GM12878 (cell line): ENCODE measurements around the gene S100A10. TPM values are rescaled to one million over a fixed set of nuclear protein-coding genes. Genes with fewer than 3 reads are reported as not detected.

Source experiments
- ATAC-seq: fragments of 200-7000 bp; cut with Tn5 transposase; 3 replicates; pipeline ENCODE4 v1.9.1; 2020; ENCODE audit warnings: mild to moderate bottlenecking, moderate library complexity
- BruUV-seq: library from RNA; stranded (reverse); fragments of 400-500 nt; replicated peaks from 2 replicates; lab custom pipeline; 2021; lab: Mats Ljungman, UMichigan
- CTCF ChIA-PET: fragments of 300-600 bp; sonication (Branson Sonifier 250); formaldehyde crosslinking; extraction: SDS; loops from one replicate; lab custom pipeline; 2021; ENCODE audit warnings: inconsistent platforms; lab: Yijun Ruan, JAX
- POLR2A ChIA-PET: fragments of 350-600 bp; formaldehyde crosslinking; extraction: SDS; loops from one replicate; lab custom pipeline; 2021; ENCODE audit warnings: inconsistent platforms; lab: Charles Lee
- RAD21 ChIA-PET: fragments of 300-600 bp; sonication (Branson Sonifier 250); formaldehyde crosslinking; loops from one replicate; lab custom pipeline; 2023; ENCODE audit warnings: antibody characterized with exemption; ENCODE audit not compliant: unreplicated experiment; lab: Charles Lee
- SMC1A ChIA-PET: fragments of 300-600 bp; sonication (Branson Sonifier 250); formaldehyde crosslinking; loops from one replicate; lab custom pipeline; 2023; ENCODE audit not compliant: unreplicated experiment, uncharacterized antibody; lab: Charles Lee
- DNase-seq: peaks from one replicate; pipeline ENCODE4 v3.0.0-alpha.2; 2011; ENCODE audit warnings: low read depth, low spot score
- FAIRE-seq: peaks from 3 replicates; lab custom pipeline; 2011; peaks lifted over from hg19 to GRCh38; lab: Jason Lieb, UNC
- H2AFZ ChIP-seq: 2 replicates; pipeline ENCODE4 v1.6.0; 2011; ENCODE audit warnings: low read depth, low read length, control low read depth; ENCODE audit not compliant: control insufficient read depth
- H3K27ac ChIP-seq: 2 replicates; pipeline ENCODE4 v1.5.1; 2011; ENCODE audit warnings: control low read depth; ENCODE audit not compliant: control insufficient read depth, insufficient read depth
- H3K27me3 ChIP-seq, 2 experiments: replicated peaks in 1 of 2; 2 replicates each; pipeline versions ENCODE4 v1.6.0 to v1.6.1; 2011; ENCODE audit warnings: low read length in 1 of 2; ENCODE audit not compliant: control insufficient read depth in 2 of 2, insufficient read depth in 2 of 2
- H3K36me3 ChIP-seq, 2 experiments: 2 replicates each; pipeline ENCODE4 v1.5.1; 2011; ENCODE audit warnings: low read length in 1 of 2; ENCODE audit not compliant: control insufficient read depth in 2 of 2, insufficient read depth in 2 of 2
- H3K4me1 ChIP-seq: 2 replicates; pipeline ENCODE4 v1.6.1; 2011; ENCODE audit warnings: mild to moderate bottlenecking, low read length, moderate library complexity, mixed read lengths; ENCODE audit not compliant: control insufficient read depth, insufficient read depth
- H3K4me2 ChIP-seq: 2 replicates; pipeline ENCODE4 v1.6.0; 2011; ENCODE audit warnings: control low read depth; ENCODE audit not compliant: control insufficient read depth, insufficient read depth
- H3K4me3 ChIP-seq: fragments of 200-600 bp; sonication (generic); 2 replicates; pipeline ENCODE4 v1.5.1; 2016
- H3K79me2 ChIP-seq: 2 replicates; pipeline ENCODE4 v1.6.0; 2011; ENCODE audit warnings: low read length; ENCODE audit not compliant: control insufficient read depth, insufficient read depth
- H3K9ac ChIP-seq: 2 replicates; pipeline ENCODE4 v1.8.0; 2011; ENCODE audit warnings: low read length, control low read depth, mixed read lengths; ENCODE audit not compliant: control insufficient read depth, insufficient read depth
- H3K9me3 ChIP-seq: replicated peaks from 3 replicates; pipeline ENCODE4 v1.5.1; 2011; ENCODE audit warnings: mild to moderate bottlenecking, low read length; ENCODE audit not compliant: control insufficient read depth, insufficient read depth
- H4K20me1 ChIP-seq: 2 replicates; pipeline ENCODE4 v1.6.0; 2011; ENCODE audit not compliant: control insufficient read depth, insufficient read depth
- ATF2 ChIP-seq: IDR thresholded peaks from 2 replicates; pipeline ENCODE4 v1.6.1; 2012; ENCODE audit warnings: low read length, inconsistent platforms
- CUX1 ChIP-seq: IDR thresholded peaks from 2 replicates; pipeline ENCODE4 v1.6.1; 2012; ENCODE audit warnings: improper control_type of control experiment, low read depth, low read length; ENCODE audit not compliant: insufficient replicate concordance
- HDAC2 ChIP-seq: fragments of 200-600 bp; sonication (generic); IDR thresholded peaks from 2 replicates; pipeline ENCODE4 v1.6.1; 2017
- IKZF1 ChIP-seq: fragments of 450-650 bp; conservative IDR thresholded peaks from 2 replicates; pipeline ENCODE4 v1.6.1; 2017; ENCODE audit warnings: antibody characterized with exemption, mild to moderate bottlenecking
- JUNB ChIP-seq: IDR thresholded peaks from 2 replicates; pipeline ENCODE4 v1.6.1; 2016; ENCODE audit warnings: antibody characterized with exemption, mild to moderate bottlenecking
- MTA2 ChIP-seq: fragments of 450-650 bp; IDR thresholded peaks from 2 replicates; pipeline ENCODE4 v1.6.1; 2016; ENCODE audit warnings: low read depth, mild to moderate bottlenecking, moderate library complexity
- SREBF1 ChIP-seq: IDR thresholded peaks from 2 replicates; pipeline ENCODE4 v1.6.1; 2012; ENCODE audit warnings: mild to moderate bottlenecking, low read length
- WRNIP1 ChIP-seq: IDR thresholded peaks from 2 replicates; pipeline ENCODE4 v1.6.1; 2011; ENCODE audit warnings: low read depth, low read length, improper control_type of control experiment, borderline replicate concordance
- WGBS: methylation state at CpG from one replicate; pipeline ENCODE4 v1.1.6; 2016; ENCODE audit warnings: low lambda C conversion rate; ENCODE audit not compliant: insufficient replicate concordance, insufficient coverage; ENCODE audit errors: missing lambda C conversion rate; 5-methylcytosine and 5-hydroxymethylcytosine counted together
- in situ Hi-C: fragments of 300-500 bp; cut with MboI; formaldehyde crosslinking; loops from 9 replicates; pipeline ENCODE4 v1.14.3; 2018; ENCODE audit warnings: mixed read lengths
- intact Hi-C: fragments of 100-400 bp; cut with micrococcal nuclease; formaldehyde crosslinking; loops from one replicate; pipeline ENCODE4 v1.14.2; 2022; ENCODE audit not compliant: unreplicated experiment
- polyA plus RNA-seq, 11 experiments: library from polyadenylated mRNA; depleted of rRNA in 4 of 11; unstranded in 6 of 11; stranded (reverse) in 5 of 11; fragments of >200 nt; fragmentation: Nextera tagmentation in 4 of 11; fragmentation: Illumina TruSeq in 1 of 11; extraction: Ambion mirVana in 4 of 11; extraction: Trizol in 1 of 11; gene quantifications; 1 replicate in 1 of 11; 2 replicates in 10 of 11; pipeline versions ENCODE4 v1.2.1 to v1.2.3, GENCODE V29; 2011 to 2016; ENCODE audit warnings: inconsistent platforms in 2 of 11, missing spikeins in 2 of 11, low read depth in 1 of 11
- total RNA-seq, 4 experiments: library from RNA; depleted of rRNA in 3 of 4; stranded (reverse); fragments of >200 nt in 3 of 4; fragmentation: Illumina TruSeq in 1 of 4; extraction: Trizol in 1 of 4; gene quantifications; 2 replicates each; pipeline versions ENCODE4 v1.2.1 to v1.2.3, GENCODE V29; 2013 to 2021
- TF ChIP-seq, protein P1 (sequence below): IDR thresholded peaks from 2 replicates; pipeline ENCODE4 v1.6.1; 2012; ENCODE audit warnings: low read depth, low read length, improper control_type of control experiment

Gene S100A10
- total and polyA plus RNA-seq, 10 of the 15 experiments (the other 5 are each of a cell fraction or from before 2014, with no cell fraction given) = 0.18 to 2.8 (median 0.61) TPM; not detected in 2

- in situ Hi-C loops = no loop called here
- Histone ChIP-seq H3K9me3 (no peaks in the 10 kb centered on the region), H3K4me3 (no peak overlapping the region), H3K4me1 (no peaks in the 10 kb centered on the region), H4K20me1 (no peaks in the 10 kb centered on the region), H3K27me3 (peaks cover 0 to 4% of the 10 kb centered on the region in 2 experiments), H3K36me3 (no peaks in the 10 kb centered on the region), H3K4me2 (no peak overlapping the region), H3K27ac (no peak overlapping the region), H3K9ac (no peak overlapping the region)
- no TSS peak for BruUV-seq
- intact Hi-C loops = no loop called here
- no peak for ATAC-seq
- RAD21 ChIA-PET = no interaction called here
- WGBS = 39% methylated on average over 4 of the region's 4 CpGs
- TF ChIP-seq, protein P1, sequence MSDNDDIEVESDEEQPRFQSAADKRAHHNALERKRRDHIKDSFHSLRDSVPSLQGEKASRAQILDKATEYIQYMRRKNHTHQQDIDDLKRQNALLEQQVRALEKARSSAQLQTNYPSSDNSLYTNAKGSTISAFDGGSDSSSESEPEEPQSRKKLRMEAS = no peak
- TF ChIP-seq HDAC2 (no peak), JUNB (no peak), CUX1 (no peak), SREBF1 (no peak), WRNIP1 (no peak), MTA2 (no peak), IKZF1 (no peak), ATF2 (no peak)
- TF ChIP-seq, all 136 proteins: peak for 0
- DNase-seq (no peak), FAIRE-seq (no peak)
- Histone ChIP-seq H3K79me2 (no peaks in the 10 kb centered on the region), H2AFZ (no peak overlapping the region)
- SMC1A ChIA-PET = no interaction called here
- CTCF ChIA-PET = interaction anchor here (0.9 kb wide), 1 partner anchor 24 kb away, joined by 3 read pairs; no protein-coding TSS in a partner anchor
- POLR2A ChIA-PET = no interaction called here
These were observed 30.6 kb upstream of the S100A10 start for GRCh38 chr1:152024223-152024622.
